A549 (cell line): ENCODE measurements around the gene SMURF1.

Experiments used
- BHLHE40 ChIP-seq: IDR thresholded peaks from 2 replicates; pipeline ENCODE4 v1.6.1; 2012; ENCODE audit warnings: low read depth, low read length, inconsistent platforms
- CTCF ChIP-seq: fragments of >200 bp; sonication (Bioruptor Twin); formaldehyde crosslinking; IDR thresholded peaks from 3 replicates; pipeline ENCODE4 v1.5.1; 2016
- ELK1 ChIP-seq: fragments of 150-350 bp; IDR thresholded peaks from 2 replicates; pipeline ENCODE4 v1.6.1; 2014; ENCODE audit warnings: low read depth, mild to moderate bottlenecking, low read length
- FOSL2 ChIP-seq, 2 experiments: fragments of 450-650 bp in 1 of 2; fragments of >200 bp in 1 of 2; sonication (Bioruptor Twin) in 1 of 2; formaldehyde crosslinking; IDR thresholded peaks; 2 replicates each; pipeline versions ENCODE4 v1.5.0 to v1.6.1; 2016 to 2020; ENCODE audit warnings: mild to moderate bottlenecking in 1 of 2, moderate library complexity in 1 of 2
- HOXB13 ChIP-seq: fragments of 250-450 bp; sonication (Bioruptor Pico); IDR thresholded peaks from 2 replicates; pipeline ENCODE4 v1.5.0; 2020; ENCODE audit warnings: low read depth, mild to moderate bottlenecking, moderate library complexity
- JUN ChIP-seq, 2 experiments: fragments of >200 bp; sonication (Bioruptor Twin); formaldehyde crosslinking; IDR thresholded peaks; 2 replicates in 1 of 2; 3 replicates in 1 of 2; pipeline ENCODE4 v1.6.1; 2016 to 2017
- MAFK ChIP-seq: fragments of 450-650 bp; IDR thresholded peaks from 2 replicates; pipeline ENCODE4 v1.6.1; 2014; ENCODE audit not compliant: partially characterized antibody
- POLR2A ChIP-seq: IDR thresholded peaks from 2 replicates; pipeline ENCODE4 v1.6.1; 2012; ENCODE audit warnings: mild to moderate bottlenecking, low read length
- RAD21 ChIP-seq, 2 experiments: fragments of >200 bp in 1 of 2; sonication (Bioruptor Twin) in 1 of 2; formaldehyde crosslinking in 1 of 2; IDR thresholded peaks in 1 of 2; conservative IDR thresholded peaks in 1 of 2; 2 replicates in 1 of 2; 3 replicates in 1 of 2; pipeline ENCODE4 v1.6.1; 2012 to 2018; ENCODE audit warnings: inconsistent platforms in 1 of 2
- REST ChIP-seq: fragments of 200-600 bp; sonication (generic); IDR thresholded peaks from 2 replicates; pipeline ENCODE4 v1.6.1; 2016; ENCODE audit warnings: antibody characterized with exemption, mild to moderate bottlenecking, moderate library complexity
- SMC3 ChIP-seq: fragments of >200 bp; sonication (Bioruptor Twin); formaldehyde crosslinking; IDR thresholded peaks from 3 replicates; pipeline ENCODE4 v1.6.1; 2018; ENCODE audit warnings: inconsistent platforms
- USF2 ChIP-seq: fragments of 450-650 bp; IDR thresholded peaks from 2 replicates; pipeline ENCODE4 v1.6.1; 2014; ENCODE audit warnings: antibody characterized with exemption

- TF ChIP-seq RAD21 (conservative IDR thresholded peaks at IDR 0.05 in 1 of 2, IDR thresholded peaks at IDR 0.05 in 1 of 2) = no peak
- no peak for TF ChIP-seq JUN (IDR thresholded peaks at IDR 0.05)
- no peak for TF ChIP-seq CTCF
- TF ChIP-seq BHLHE40 = no peak
- TF ChIP-seq ELK1 = no peak
- TF ChIP-seq POLR2A = no peak
- TF ChIP-seq USF2 = no peak
- no peak for TF ChIP-seq HOXB13 (CRISPR knock-in tag)
- TF ChIP-seq REST = no peak
- no peak for TF ChIP-seq SMC3
- no peak for TF ChIP-seq MAFK
- TF ChIP-seq FOSL2 (IDR thresholded peaks at IDR 0.05) = no peak
- no peak for TF ChIP-seq FOSL2 (CRISPR knock-in tag; IDR thresholded peaks at IDR 0.05)
Measured at GRCh38 chr7:99098286-99098823, 45.6 kb downstream of the SMURF1 start.
